NCI-H1105 treated with DMSO at 0.1 percent for 48 hours (cell line): ENCODE measurements around the gene ATP13A1.
A peak's percentile ranks its signal among the peaks of the same experiment; 100 is the strongest.

Experiments used
- DNase-seq: peaks from one replicate; lab custom pipeline; 2025; lab: John Stamatoyannopoulos, UW

ATP13A1 gene

GRCh38 chr19:19643158-19644053 lies 20.1 kb downstream of the ATP13A1 start, which contains the start of gene GMIP:
TSS of gene GMIP (minus strand) at chr19:19643657. CDS start at chr19:19643529, 128 bp downstream.
- peak; percentile 77 for DNase-seq

- DNase-seq: peak; percentile 17
Measured at GRCh38 chr19:19642506-19643157, 20.8 kb downstream of the ATP13A1 start.

GRCh38 chr19:19637523-19638251 lies 25.8 kb downstream of the ATP13A1 start:
- DNase-seq: no peak

- DNase-seq: no peak
Measured at GRCh38 chr19:19637186-19637522, 26.3 kb downstream of the ATP13A1 start.

DNA sequence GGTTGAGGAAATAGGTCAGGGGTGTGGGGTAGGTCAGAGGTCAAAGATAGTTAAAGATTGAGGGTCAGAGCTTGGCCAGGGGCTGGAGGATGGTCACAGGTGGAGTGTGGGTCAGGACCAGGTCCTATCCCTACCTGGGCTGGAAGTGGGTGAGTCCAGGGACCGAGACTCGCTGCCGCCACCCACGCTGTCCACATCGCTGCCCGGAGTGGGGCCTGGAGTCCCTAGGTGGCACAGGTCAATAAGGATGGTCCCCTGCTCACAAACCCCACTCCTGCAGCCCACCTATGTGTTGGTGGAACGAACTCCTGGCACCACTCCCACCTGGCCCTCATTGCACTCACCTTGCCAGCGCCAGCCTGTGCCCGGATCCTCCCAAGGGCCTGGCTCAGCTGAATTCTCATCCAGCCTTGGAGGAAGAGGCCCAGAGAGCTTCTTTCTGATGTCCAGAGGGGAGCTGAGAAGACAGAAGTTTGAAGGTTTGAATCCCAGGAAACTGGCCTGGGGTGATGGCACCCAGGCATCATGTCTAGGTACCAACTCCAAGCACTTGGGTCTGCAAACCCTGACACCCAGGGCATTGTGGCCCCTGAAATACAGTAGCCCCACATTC lies 26.8 kb downstream of the ATP13A1 start:
- no peak for DNase-seq

DNA sequence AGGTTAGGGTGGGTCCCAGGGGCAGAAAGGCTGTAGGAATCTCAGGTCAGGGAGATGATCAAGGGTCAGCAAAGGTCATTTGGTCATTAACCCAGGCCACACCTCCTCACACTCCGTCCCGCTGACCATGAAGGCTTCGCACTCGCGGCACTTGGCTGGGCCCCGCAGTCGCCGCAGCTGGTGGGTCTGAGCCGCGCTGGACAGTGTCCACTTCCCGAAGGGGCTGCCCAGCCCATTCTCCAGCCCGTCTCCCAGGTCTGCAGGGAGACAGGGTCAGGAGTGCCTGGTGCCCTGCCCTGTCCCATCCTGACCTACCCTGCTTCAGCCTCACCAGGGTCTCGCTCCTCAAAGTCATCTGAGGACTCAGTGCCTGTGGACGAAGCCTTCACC lies 28.2 kb downstream of the ATP13A1 start:
- no peak for DNase-seq

GRCh38 chr19:19634516-19635312 lies 28.8 kb downstream of the ATP13A1 start:
- no peak for DNase-seq

- no peak for DNase-seq
Measured at GRCh38 chr19:19633711-19634515, 29.6 kb downstream of the ATP13A1 start.

DNA sequence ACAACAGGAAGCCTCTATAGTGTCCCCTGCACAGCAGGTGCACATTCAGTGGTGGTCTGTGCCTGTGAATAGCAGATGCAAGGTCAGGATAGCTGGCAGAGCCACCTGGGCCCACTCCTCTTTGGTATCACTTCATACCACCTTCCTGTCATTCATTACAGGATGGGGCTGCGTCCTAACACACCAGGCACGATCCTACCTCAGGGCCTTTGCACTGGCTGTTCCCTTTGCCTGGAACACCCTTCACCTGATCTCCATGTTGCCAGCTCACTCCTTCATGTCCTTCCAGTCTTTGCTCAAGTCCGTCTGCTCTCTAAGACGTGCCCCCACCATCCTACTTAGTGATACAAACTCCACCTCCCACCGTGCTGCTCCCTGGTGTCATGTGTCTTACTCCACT lies 30.8 kb downstream of the ATP13A1 start:
- DNase-seq: no peak

GRCh38 chr19:19631346-19631745 lies 32.1 kb downstream of the ATP13A1 start:
- no peak for DNase-seq

GRCh38 chr19:19630426-19630825 lies 33.0 kb downstream of the ATP13A1 start:
- no peak for DNase-seq

GRCh38 chr19:19630062-19630414 lies 33.4 kb downstream of the ATP13A1 start:
- DNase-seq: no peak

DNA sequence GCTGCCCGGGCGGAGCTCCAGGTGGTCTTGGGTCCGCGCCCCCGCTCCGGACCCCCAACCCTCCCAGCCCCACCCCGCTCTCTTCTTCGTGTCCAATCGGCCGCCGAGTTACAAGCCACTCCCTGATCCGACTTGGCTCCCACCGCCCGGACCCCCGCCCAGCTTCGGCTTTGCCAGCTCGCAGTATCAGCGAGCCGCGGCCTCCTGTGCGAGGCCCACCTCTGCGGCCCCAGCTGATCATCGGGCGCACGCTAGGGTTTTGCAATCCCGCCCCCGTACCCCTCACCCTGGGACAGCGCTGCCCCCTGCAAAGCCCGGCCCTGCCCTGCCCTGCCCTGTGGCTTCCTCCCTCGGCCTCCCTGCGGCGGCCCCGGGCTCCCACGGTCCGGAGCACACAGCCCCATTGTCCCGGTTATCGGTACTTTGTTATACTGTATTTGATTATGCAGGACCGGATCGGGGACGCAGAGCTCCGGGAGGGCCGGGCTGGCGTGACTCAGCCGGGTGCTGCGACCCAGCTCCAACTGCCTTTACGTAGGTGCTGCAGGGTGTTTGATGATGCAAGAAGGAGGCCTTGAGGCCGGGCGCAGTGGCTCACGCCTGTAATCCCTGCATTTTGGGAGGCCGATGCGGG lies 34.9 kb downstream of the ATP13A1 start:
- DNase-seq: peak; percentile 84

DNA sequence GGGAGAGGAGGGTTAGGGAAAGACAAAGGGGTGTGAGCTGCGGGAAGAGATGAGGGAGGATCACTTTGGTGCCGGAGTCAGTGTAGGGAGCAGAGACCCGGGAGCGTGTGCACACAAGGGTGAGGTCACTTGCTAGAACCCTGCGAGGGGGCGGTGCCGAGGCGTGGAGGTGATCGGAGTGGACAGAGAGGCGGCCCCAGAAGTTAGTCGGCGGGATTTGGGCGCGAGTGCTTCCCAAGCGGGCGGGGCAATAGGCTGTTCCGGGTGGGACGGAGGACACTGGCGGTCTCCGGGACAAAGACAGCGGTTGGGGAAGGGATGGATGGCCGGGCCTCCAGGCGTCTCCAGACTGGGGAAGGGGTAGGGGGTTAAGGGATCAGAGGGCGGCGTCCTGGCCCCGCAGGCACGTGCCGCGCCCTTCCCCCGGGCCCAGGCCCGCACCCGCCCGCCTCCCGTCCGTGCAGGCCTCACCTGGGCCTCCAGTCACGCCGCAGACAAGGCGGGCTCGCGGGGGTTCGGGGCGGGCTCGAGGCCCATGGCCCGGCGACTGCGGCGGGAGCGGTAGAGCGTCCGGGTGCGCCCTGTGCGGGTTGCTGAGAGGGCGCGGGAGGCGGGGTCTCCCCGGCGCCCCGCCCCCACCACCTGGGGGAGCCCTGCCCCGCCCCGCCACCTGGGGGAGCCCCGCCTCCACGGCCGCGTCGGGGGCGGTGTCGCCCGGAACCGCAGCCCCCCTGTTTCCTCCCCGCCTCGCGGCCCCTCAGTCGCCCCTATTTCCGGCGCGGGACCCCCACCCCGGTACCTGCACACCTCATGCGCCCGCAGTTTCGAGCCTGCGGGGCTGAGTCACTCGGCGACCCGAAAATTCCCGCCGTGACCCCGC lies 35.6 kb downstream of the ATP13A1 start, which contains the start of gene LPAR2:
Gene LPAR2, minus strand, starts transcription at position 600 of the 880 bp plus-strand sequence. CDS start 945 bp downstream, outside the sequence.
- DNase-seq: peak; percentile 81

DNA sequence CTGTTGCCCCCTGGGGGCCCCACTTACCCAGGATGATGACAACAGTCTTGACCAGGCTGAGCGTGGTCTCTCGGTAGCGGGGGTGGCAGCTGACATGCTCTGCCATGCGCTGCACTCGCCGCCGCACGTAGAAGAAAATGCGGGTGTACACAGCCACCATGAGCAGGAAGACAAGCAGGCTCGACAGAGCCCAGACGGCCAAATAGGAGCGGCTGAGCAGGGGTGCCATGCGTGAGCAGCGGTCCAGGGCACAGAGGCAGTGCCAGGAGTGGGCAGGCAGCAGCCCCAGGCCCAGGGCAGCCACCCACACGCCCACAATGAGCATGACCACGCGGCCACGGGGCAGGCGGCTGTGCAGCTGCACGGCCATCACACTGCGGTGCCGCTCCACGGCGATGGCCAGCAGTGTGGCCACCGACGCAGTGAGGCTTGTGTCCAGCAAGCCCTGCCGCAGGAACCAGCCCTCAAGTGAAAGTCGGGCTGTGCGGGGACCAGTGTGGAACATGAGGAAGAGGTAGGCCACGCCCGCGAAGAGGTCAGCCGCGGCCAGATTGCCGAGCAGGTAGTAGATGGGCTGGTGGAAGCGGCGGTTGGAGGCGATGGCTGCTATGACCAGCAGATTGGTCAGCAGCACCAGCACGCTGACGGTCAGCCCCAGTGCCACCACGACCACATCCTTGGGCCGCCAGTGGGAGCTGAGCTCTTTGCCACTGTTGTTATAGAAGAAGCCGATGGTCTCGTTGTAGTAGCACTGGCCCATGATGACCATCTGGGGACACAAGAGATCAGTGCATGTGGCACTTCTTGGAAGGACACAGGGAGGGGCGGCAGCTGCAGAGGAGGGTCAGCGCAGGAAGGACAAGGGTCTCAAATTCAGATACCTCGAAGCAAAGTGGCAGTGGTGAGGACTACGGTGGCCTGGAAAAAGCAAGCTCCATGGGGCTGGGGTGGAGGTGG lies 36.7 kb downstream of the ATP13A1 start:
- DNase-seq: no peak

- no peak for DNase-seq
Measured at GRCh38 chr19:19624032-19624570, 39.4 kb downstream of the ATP13A1 start.

- DNase-seq: no peak
Measured at GRCh38 chr19:19623383-19623782, 40.1 kb downstream of the ATP13A1 start.

DNA sequence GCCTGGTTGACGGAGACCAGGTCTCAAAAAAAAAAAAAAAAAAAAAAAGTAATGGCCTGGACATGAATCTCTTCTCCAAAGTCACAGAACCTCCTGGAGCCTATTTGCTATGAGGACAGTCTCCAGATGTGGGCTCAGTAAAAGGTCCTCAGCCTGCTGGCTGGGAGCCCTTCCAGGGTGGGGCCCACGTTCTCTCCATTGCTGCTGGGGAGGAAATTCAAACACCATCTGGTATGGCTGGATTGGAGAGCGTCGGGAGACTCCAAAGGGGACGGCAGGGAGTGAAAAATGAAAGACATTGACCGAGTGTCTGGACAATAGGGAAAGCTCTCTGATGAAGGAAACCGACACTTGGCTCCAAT lies 43.6 kb downstream of the ATP13A1 start:
- DNase-seq: no peak
